Activated naive CD4-positive, alpha-beta T cell treated with anti-CD3 and anti-CD28 coated beads for 36 hours (primary cell): ENCODE measurements around the gene AKT3. TPM values are rescaled to one million over a fixed set of nuclear protein-coding genes. Genes with fewer than 3 reads are reported as not detected.

Experiments
- CTCF ChIA-PET: fragments of 350-600 bp; sonication (Branson Sonifier 250); formaldehyde crosslinking; loops from one replicate; lab custom pipeline; 2021; ENCODE audit warnings: antibody characterized with exemption; lab: Charles Lee
- DNase-seq: peaks from one replicate; pipeline ENCODE4 v3.0.0-alpha.2; 2020
- H3K27ac Mint-ChIP-seq: one replicate; pipeline ENCODE4 v1.8.0; 2021; ENCODE audit warnings: mild to moderate bottlenecking, mixed read lengths
- H3K27me3 Mint-ChIP-seq: one replicate; pipeline ENCODE4 v1.8.0; 2021; ENCODE audit warnings: low read depth, mixed read lengths
- H3K36me3 Mint-ChIP-seq: one replicate; pipeline ENCODE4 v1.8.0; 2021; ENCODE audit warnings: low read depth, mixed read lengths
- H3K4me1 Mint-ChIP-seq: one replicate; pipeline ENCODE4 v1.8.0; 2021; ENCODE audit warnings: low read depth, mixed read lengths
- H3K4me3 Mint-ChIP-seq: one replicate; pipeline ENCODE4 v1.8.0; 2021; ENCODE audit warnings: mild to moderate bottlenecking, moderate library complexity, mixed read lengths
- H3K9me3 Mint-ChIP-seq: one replicate; pipeline ENCODE4 v1.8.0; 2021; ENCODE audit warnings: mixed read lengths
- intact Hi-C: fragments of 100-400 bp; cut with micrococcal nuclease; formaldehyde crosslinking; loops from one replicate; pipeline ENCODE4 v1.15.1; 2023
- total RNA-seq, 2 experiments: library from RNA; stranded (reverse); gene quantifications; one replicate each; pipeline ENCODE4 v1.2.3, GENCODE V29; 2021

Gene AKT3
- total RNA-seq, 2 experiments from 2014 or later: 19.1 to 21.5 TPM

- peaks cover 23% of the 10 kb centered on the region for H3K4me1 Mint-ChIP-seq
- no peak overlapping the region for H3K27ac Mint-ChIP-seq
- H3K36me3 Mint-ChIP-seq: no peaks in the 10 kb centered on the region
- H3K27me3 Mint-ChIP-seq: no peaks in the 10 kb centered on the region
- CTCF ChIA-PET: no interaction called here
- no peak for DNase-seq
- intact Hi-C loops: loop anchor here (5.0 kb wide), 1 partner anchor 134 kb away; no protein-coding TSS in a partner anchor
- no peak overlapping the region for H3K4me3 Mint-ChIP-seq
- no peaks in the 10 kb centered on the region for H3K9me3 Mint-ChIP-seq
Measured at GRCh38 chr1:243712941-243713340, 137.1 kb downstream of the AKT3 start.

GRCh38 chr1:243712242-243712641 is 137.8 kb downstream of the AKT3 start:
- CTCF ChIA-PET: interaction anchor here (1.5 kb wide), 1 partner anchor 19 kb away, joined by 4 read pairs; no protein-coding TSS in a partner anchor
- H3K4me1 Mint-ChIP-seq: peaks cover 23% of the 10 kb centered on the region

GRCh38 chr1:243710467-243710866 is 139.6 kb downstream of the AKT3 start:
- Mint-ChIP-seq H3K27ac (no peak overlapping the region), H3K9me3 (no peaks in the 10 kb centered on the region), H3K36me3 (no peaks in the 10 kb centered on the region), H3K27me3 (no peaks in the 10 kb centered on the region), H3K4me3 (no peak overlapping the region), H3K4me1 (peaks cover 17% of the 10 kb centered on the region)
- intact Hi-C loops: loop anchor here (1.0 to 5.0 kb wide), 2 partner anchors 137 to 338 kb away; no protein-coding TSS in a partner anchor
- CTCF ChIA-PET: no interaction called here
- no peak for DNase-seq

More at GRCh38 chr1:243712242-243712641, 137.8 kb downstream of the AKT3 start:
- H3K27ac Mint-ChIP-seq: no peak overlapping the region
- DNase-seq: no peak
- H3K36me3 Mint-ChIP-seq: no peaks in the 10 kb centered on the region
- H3K4me3 Mint-ChIP-seq: no peak overlapping the region
- intact Hi-C loops: loop anchor here (5.0 kb wide), 1 partner anchor 135 kb away; no protein-coding TSS in a partner anchor
- no peaks in the 10 kb centered on the region for H3K9me3 Mint-ChIP-seq
- no peaks in the 10 kb centered on the region for H3K27me3 Mint-ChIP-seq

- Mint-ChIP-seq H3K9me3 (no peaks in the 10 kb centered on the region), H3K27me3 (no peaks in the 10 kb centered on the region), H3K4me3 (no peak overlapping the region), H3K36me3 (peaks cover 2% of the 10 kb centered on the region), H3K27ac (no peak overlapping the region), H3K4me1 (peaks cover 9% of the 10 kb centered on the region)
- CTCF ChIA-PET: interaction anchor here (0.7 to 1.1 kb wide), 2 partner anchors 23 to 199 kb away, joined by 3 read pairs; no protein-coding TSS in a partner anchor
- DNase-seq: no peak
- intact Hi-C loops: loop anchor here (1.0 kb wide), 2 partner anchors 239 to 565 kb away; no protein-coding TSS in a partner anchor
Measured at GRCh38 chr1:243708210-243708609, 141.8 kb downstream of the AKT3 start.

- CTCF ChIA-PET: no interaction called here
- Mint-ChIP-seq H3K27me3 (no peaks in the 10 kb centered on the region), H3K27ac (no peak overlapping the region), H3K36me3 (peaks cover 2% of the 10 kb centered on the region), H3K9me3 (no peaks in the 10 kb centered on the region), H3K4me3 (no peak overlapping the region), H3K4me1 (peaks cover 6% of the 10 kb centered on the region)
- intact Hi-C loops: no loop called here
- no peak for DNase-seq
Measured at GRCh38 chr1:243706563-243706962, 143.5 kb downstream of the AKT3 start.

- intact Hi-C loops: no loop called here
- H3K36me3 Mint-ChIP-seq: peaks cover 2% of the 10 kb centered on the region
- H3K4me3 Mint-ChIP-seq: no peak overlapping the region
- H3K4me1 Mint-ChIP-seq: peaks cover 3% of the 10 kb centered on the region
- CTCF ChIA-PET: no interaction called here
- no peaks in the 10 kb centered on the region for H3K27me3 Mint-ChIP-seq
- H3K9me3 Mint-ChIP-seq: no peaks in the 10 kb centered on the region
- no peak for DNase-seq
- no peak overlapping the region for H3K27ac Mint-ChIP-seq
Measured at GRCh38 chr1:243705585-243705984, 144.5 kb downstream of the AKT3 start.

- Mint-ChIP-seq H3K4me1 (no peaks in the 10 kb centered on the region), H3K4me3 (no peak overlapping the region), H3K36me3 (peaks cover 2% of the 10 kb centered on the region), H3K9me3 (no peaks in the 10 kb centered on the region), H3K27me3 (no peaks in the 10 kb centered on the region), H3K27ac (no peak overlapping the region)
- intact Hi-C loops: no loop called here
- no peak for DNase-seq
- CTCF ChIA-PET: interaction anchor here (0.6 kb wide), 1 partner anchor 151 kb away, joined by 4 read pairs; no protein-coding TSS in a partner anchor
Measured at GRCh38 chr1:243701872-243702271, 148.2 kb downstream of the AKT3 start.

GRCh38 chr1:243693800-243694199 is 156.2 kb downstream of the AKT3 start:
- DNase-seq: no peak
- Mint-ChIP-seq H3K4me3 (no peak overlapping the region), H3K27ac (no peak overlapping the region), H3K9me3 (no peaks in the 10 kb centered on the region), H3K36me3 (peaks cover 16% of the 10 kb centered on the region), H3K27me3 (no peaks in the 10 kb centered on the region), H3K4me1 (no peaks in the 10 kb centered on the region)
- intact Hi-C loops: no loop called here
- CTCF ChIA-PET: interaction anchor here (0.7 kb wide), 1 partner anchor 579 kb away, joined by 3 read pairs; no protein-coding TSS in a partner anchor

- Mint-ChIP-seq H3K27ac (no peak overlapping the region), H3K27me3 (no peaks in the 10 kb centered on the region), H3K9me3 (no peaks in the 10 kb centered on the region), H3K4me3 (no peak overlapping the region), H3K36me3 (peaks cover 30% of the 10 kb centered on the region), H3K4me1 (no peaks in the 10 kb centered on the region)
- no peak for DNase-seq
- intact Hi-C loops: no loop called here
- CTCF ChIA-PET: no interaction called here
Measured at GRCh38 chr1:243686159-243686558, 163.9 kb downstream of the AKT3 start.

- H3K27ac Mint-ChIP-seq: no peak overlapping the region
Measured at GRCh38 chr1:243680860-243681259, 169.2 kb downstream of the AKT3 start.

GRCh38 chr1:243672539-243673074 is 177.4 kb downstream of the AKT3 start:
- Mint-ChIP-seq H3K9me3 (no peaks in the 10 kb centered on the region), H3K36me3 (peaks cover 22% of the 10 kb centered on the region), H3K4me1 (no peaks in the 10 kb centered on the region), H3K27ac (no peak overlapping the region), H3K4me3 (no peak overlapping the region), H3K27me3 (no peaks in the 10 kb centered on the region)
- DNase-seq: no peak
- CTCF ChIA-PET: no interaction called here
- intact Hi-C loops: no loop called here

More at GRCh38 chr1:243680860-243681259, 169.2 kb downstream of the AKT3 start:
- CTCF ChIA-PET: no interaction called here
- DNase-seq: no peak
- intact Hi-C loops: no loop called here
- Mint-ChIP-seq H3K4me3 (no peak overlapping the region), H3K9me3 (no peaks in the 10 kb centered on the region), H3K27me3 (no peaks in the 10 kb centered on the region), H3K36me3 (peaks cover 27% of the 10 kb centered on the region), H3K4me1 (no peaks in the 10 kb centered on the region)

GRCh38 chr1:243667591-243667990 is 182.5 kb downstream of the AKT3 start:
- H3K27ac Mint-ChIP-seq: no peak overlapping the region
- H3K9me3 Mint-ChIP-seq: peaks cover 5% of the 10 kb centered on the region
- DNase-seq: no peak
- intact Hi-C loops: no loop called here
- H3K4me1 Mint-ChIP-seq: no peaks in the 10 kb centered on the region
- no peaks in the 10 kb centered on the region for H3K27me3 Mint-ChIP-seq
- CTCF ChIA-PET: no interaction called here
- peaks cover 29% of the 10 kb centered on the region for H3K36me3 Mint-ChIP-seq
- no peak overlapping the region for H3K4me3 Mint-ChIP-seq

GRCh38 chr1:243667133-243667532 is 182.9 kb downstream of the AKT3 start:
- no peaks in the 10 kb centered on the region for H3K27me3 Mint-ChIP-seq
- H3K4me1 Mint-ChIP-seq: no peaks in the 10 kb centered on the region
- DNase-seq: no peak
- intact Hi-C loops: no loop called here
- no peak overlapping the region for H3K27ac Mint-ChIP-seq
- no peak overlapping the region for H3K4me3 Mint-ChIP-seq
- CTCF ChIA-PET: no interaction called here
- peaks cover 29% of the 10 kb centered on the region for H3K36me3 Mint-ChIP-seq
- peaks cover 5% of the 10 kb centered on the region for H3K9me3 Mint-ChIP-seq
